H4 (cell line): ENCODE data around the gene LAMC2. TPM values are rescaled to one million over a fixed set of nuclear protein-coding genes. Genes with fewer than 3 reads are reported as not detected.
"Not testable (repeated sequence)": the region's sequence is repeated elsewhere in the genome, so short reads cannot be mapped to it uniquely, and the experiment has no call there.

Experiments used
- DNase-seq: peaks from one replicate; pipeline ENCODE4 v3.0.0-alpha.2; 2015; ENCODE audit warnings: low spot score
- total RNA-seq: library from RNA; depleted of rRNA; stranded (reverse); fragments of >200 nt; shearing (Covaris generic); gene quantifications from 2 replicates; pipeline ENCODE4 v1.2.3, GENCODE V29; 2014

Gene LAMC2
- total RNA-seq, 1 experiment from 2014 or later, result 0.10 TPM

GRCh38 chr1:183263886-183264602 lies 78.0 kb downstream of the LAMC2 start:
- DNase-seq, result no peak

GRCh38 chr1:183267646-183268431 lies 81.8 kb downstream of the LAMC2 start:
- DNase-seq, result no peak

DNA sequence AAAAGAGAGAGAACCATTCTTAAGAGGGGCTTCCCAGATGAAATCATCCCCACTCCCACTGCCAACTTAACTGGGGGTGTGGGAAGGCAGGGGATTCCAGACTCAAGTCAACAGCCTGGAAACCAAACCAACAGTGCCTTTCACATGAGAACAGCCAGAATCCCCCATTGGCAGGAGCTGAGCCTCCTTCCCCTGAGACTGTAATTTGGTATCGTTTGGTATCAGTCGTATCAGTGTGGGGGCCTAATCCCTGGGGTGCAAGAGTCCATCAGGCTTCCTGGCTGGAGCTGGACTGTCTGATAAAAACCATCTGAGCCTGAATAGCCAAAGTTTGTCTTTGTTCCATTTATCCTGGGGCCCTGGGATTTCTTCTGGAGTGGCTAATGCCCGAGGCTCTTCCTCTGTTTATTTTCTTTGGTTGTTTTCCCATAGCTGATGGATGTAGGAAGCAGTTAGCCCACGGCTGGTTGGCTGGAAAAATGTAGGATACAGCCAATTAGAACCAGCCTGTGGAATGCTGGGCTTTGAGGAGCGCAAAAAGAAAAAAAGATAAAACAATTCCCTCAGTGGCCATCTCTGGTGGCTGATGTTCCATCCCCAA lies 84.6 kb downstream of the LAMC2 start:
- DNase-seq, result peak; percentile 76

- DNase-seq, result peak; percentile 16
Measured at GRCh38 chr1:183272390-183272848, 86.4 kb downstream of the LAMC2 start.

DNA sequence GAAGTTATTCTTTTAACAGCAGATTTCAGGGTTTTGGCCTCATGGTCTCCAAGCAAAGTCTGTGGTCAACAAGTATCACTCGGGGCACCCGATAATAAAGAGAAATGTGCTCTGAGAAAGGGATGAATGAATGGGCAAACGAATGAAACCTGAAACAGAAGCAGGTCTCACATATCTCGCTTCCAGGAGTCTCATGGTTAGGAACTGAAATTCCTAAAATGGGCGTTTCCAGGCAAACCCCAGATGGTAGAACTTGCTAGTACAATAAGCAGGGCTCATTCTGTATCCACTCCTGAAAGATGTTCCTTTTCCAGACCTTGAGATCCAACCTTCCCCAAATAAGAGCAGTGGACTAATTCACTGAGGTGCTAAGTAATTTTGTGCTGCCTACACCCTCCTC lies 87.2 kb downstream of the LAMC2 start:
- peak; percentile 25 for DNase-seq

DNA sequence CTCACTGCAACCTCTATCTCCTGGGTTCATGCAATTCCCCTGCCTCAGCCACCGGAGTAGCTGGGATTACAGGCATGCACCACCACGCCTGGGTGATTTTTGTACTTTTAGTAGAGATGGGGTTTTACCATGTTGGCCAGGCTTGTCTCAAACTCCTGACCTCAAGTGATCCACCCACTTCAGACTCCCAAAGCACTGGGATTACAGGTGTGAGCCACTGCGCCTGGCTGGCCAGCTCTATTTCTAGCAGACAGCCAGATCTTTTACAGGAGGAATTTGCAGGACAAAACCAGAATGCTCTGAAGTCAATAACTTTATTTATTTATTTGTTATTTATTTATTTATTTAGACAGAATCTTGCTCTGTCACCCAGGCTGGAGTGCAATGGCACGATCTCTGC lies 87.9 kb downstream of the LAMC2 start:
- DNase-seq, result not testable (repeated sequence)

DNA sequence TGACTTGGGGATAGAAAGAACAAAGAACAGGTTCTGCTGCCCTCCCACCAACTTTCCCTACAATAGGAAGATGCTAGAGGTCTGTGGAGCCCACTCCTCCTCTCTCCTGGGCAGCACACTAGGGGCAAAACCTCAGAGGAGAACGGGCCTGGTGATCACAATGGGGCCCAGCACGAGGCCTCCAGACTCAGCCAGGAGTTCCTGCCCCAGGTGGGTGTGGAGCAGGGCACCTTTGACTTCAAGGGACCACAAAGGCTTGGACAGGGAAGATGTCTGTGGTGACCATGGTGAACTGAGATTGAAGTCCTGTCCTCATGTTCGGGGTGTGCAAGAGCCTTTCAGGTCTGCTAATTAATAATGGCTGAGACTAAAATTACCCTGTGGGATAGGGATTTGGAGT lies 88.8 kb downstream of the LAMC2 start:
- no peak for DNase-seq

- no peak for DNase-seq
Measured at GRCh38 chr1:183275322-183275721, 89.3 kb downstream of the LAMC2 start.

DNA sequence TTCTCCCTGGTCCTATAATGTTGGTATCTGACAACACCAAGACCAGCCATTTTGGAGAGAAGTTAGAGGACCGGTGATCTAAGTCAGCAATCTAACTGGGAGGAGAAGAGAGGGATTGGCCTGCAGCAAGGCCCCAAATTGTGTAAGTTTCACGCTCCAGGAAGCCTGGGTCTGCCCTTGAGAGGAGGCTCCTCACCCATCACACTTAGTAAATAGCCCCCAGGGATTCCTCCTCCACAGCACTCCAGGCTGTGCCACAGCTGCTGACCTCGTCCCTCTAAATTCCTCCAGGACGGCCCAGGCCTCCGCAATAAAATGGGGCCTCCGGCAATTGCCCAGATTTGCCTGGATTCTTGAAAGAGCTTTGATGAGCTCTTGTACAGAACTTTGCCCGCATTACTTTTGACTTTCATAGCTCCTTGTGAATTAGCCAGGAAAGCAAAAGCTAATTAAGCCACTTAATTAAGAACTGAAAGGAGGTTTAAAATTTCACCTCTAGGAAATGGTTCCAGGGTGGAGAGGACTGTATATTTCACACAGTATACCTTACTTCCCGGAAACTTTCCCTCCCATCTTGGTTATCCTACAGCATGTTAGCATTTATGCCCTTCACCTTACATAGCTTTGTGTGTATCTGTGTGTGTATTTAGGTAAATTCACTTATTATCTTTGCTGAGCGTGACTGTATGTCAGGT lies 90.5 kb downstream of the LAMC2 start:
- DNase-seq, result no peak

DNA sequence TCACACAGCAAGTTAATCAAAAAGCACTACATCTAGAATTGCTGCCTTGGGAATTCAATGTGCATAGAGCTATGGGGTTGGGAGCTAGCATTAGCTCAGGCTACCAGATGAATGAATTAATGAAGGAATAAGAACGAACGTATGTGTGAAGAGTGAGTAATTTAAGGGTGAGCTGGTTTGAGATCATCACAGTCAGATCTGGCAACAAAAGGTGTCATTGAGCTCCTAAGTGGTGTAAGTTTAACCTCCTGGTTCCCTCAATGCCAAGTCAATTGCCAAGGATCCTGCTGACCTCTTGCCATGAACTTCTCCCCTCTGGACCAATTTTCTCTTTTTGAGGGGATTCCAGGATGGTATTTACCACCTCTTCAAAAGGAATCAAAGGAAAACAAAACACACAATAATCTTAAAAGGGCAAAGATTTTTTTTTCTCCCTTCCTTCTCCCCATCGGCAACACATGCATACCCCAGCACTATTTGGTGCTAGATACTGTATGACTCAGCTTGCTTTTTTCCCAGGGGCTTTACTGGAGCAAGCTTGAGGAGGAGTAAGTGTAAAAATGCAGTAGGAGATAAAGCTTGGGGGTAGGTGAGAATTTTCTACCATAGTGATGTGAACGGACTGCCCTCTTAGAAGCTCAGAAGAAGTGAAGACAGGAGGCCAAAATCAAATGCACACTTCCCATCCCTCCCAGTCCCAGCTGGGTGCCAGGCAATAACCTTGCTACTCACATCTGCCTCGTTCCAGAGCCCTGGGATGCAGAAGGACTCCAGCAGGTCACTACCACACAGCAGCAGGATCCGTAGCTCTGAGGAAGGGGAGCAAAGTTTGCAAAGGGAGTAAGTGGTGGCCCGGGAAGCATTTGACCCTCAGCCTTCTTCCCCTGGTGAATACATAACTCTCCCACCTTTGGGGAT lies 92.0 kb downstream of the LAMC2 start:
- no peak for DNase-seq

DNA sequence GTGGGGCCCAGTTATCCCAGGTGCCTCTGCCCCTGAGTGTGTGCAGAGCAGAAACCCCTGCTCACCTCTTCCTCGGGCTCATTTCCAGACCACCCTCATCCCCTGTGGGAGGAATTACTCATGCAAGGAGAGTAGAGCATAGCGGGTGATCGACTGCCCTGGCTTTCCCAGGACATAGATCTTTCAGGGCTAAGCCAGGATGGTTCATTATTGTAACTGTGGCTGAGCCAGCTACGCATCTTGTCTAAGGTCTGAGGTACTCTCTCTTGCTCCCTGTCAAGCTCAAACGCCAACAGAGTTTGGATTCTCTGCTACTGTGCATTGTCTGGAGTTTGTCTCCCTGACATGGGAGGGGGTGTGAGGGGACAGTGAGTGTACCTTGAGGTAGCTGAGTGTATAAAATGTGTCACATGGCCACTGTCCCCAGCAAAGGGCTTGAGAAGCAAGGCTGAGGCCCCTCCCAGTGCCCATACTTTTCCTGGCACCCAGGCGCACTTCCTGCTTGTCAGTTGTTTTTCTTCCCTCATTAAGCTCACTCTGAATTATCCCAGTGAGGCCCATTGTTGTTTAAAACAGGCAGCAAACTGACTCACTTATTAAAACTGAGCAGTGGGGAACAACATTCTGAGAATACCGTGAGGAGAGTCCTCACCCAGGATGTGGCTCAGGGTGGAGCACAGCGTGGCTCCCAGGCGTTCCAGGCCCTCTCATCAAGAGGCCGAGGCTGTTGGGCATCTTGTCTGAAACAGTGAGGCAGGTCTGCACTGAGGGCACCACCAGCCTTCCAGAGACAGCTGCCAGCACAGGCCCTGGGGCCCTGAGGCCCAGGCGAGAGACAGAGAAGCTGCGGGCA lies 92.9 kb downstream of the LAMC2 start:
- DNase-seq, result peak; percentile 70

- peak; percentile 68 for DNase-seq
Measured at GRCh38 chr1:183279835-183280234, 93.8 kb downstream of the LAMC2 start.

DNA sequence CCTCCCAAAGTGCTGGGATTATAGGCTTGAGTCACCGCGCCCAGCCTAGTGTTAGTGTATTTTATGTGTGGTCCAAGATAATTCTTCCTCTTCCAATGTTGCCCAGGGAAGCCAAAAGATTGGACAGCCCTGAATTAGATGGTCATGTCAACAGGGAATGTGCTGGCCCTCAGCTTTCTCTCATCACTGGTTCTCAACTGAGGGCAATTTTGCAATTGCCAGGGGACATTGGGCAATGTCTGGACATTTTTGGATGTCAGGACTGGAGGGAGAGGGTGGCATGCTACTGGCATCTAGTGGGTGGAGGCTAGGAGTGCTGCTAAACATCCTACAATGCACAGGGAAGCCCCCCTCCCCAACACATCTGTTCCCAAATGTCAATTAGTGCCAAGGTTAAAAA lies 95.0 kb downstream of the LAMC2 start:
- peak; percentile 58 for DNase-seq

DNA sequence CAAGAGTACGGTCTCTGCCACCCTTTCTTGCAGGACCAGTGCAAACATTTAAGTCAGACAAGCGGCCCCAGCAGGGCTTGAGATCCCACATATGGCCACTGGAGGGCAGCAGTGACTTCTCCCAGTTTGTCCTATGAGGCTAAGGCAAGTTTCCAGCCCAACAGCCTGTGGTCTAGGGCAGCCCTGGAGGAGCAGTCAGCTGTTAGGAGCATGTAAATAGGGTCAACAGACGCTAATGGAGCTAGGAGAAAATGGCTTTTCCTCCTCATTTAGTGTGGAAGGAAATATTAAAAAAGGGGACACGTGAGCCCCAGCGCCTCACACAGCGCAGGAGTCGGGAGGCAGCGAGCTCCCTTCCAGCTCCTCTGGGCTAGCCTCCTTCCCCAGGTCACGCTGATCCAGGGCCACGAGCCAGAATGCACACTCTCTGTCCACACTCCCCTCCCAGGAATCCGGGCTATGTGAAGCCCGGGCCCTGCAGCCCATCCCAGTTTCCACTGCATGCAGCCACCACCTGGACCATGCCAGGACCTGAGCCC lies 95.6 kb downstream of the LAMC2 start:
- DNase-seq, result peak; percentile 88

DNA sequence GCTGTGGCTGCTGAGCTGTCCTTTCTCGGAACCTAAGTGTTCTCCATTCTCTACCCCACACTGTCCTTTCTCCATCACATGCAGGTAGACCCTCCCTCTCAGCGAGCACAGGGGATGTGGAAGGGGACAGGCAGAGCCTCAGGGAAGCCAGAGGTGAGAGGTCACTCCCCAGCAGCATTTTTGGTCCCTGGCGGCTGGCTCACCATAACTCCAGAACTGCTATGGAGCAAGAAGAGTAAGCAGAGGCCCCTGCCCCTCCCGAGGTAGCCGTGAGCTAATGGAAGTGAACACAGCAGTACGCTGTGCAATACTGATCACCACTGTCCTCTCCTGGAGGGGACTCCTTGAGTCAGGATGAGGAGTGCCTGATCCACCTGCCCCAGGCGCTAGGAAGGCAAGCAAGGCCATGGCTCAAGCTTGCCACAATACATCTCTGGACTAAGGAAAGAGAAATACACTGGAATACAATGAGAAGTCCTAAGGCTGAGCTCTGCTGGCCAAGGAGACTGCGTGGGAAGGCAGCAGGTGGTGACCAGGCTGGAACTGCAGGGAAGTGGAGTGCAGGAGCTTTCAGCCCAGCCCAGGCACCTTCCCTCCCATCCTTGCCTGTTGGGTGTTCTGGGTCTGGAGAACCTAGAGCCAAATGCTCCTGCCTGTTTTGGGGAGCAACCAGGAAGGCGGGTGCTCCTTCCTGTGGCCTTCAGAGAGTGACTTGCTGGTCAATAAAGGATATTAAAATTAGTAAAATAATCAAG lies 96.2 kb downstream of the LAMC2 start:
- no peak for DNase-seq

GRCh38 chr1:183283286-183283685 lies 97.2 kb downstream of the LAMC2 start:
- DNase-seq, result no peak

GRCh38 chr1:183284086-183284485 lies 98.0 kb downstream of the LAMC2 start:
- DNase-seq, result no peak

- no peak for DNase-seq
Measured at GRCh38 chr1:183285256-183285655, 99.2 kb downstream of the LAMC2 start.

- no peak for DNase-seq
Measured at GRCh38 chr1:183285746-183286145, 99.7 kb downstream of the LAMC2 start.
